Peyer's patch (tissue), 4 donors: ENCODE results near the gene SHISA2.

ENCODE experiments used
- CTCF ChIP-seq, 6 experiments: fragments of 450-650 bp in 4 of 6; fragments of 200-600 bp in 2 of 6; sonication (generic) in 1 of 6; IDR thresholded peaks; one replicate each; pipeline ENCODE4 v1.5.1; 2017 to 2019; ENCODE audit warnings: antibody characterized with exemption in 6 of 6, mild to moderate bottlenecking in 3 of 6, moderate library complexity in 1 of 6
- POLR2A ChIP-seq, 2 donors: fragments of 450-650 bp; IDR thresholded peaks; one replicate each; pipeline ENCODE4 v1.5.1; 2017; ENCODE audit warnings: antibody characterized with exemption in 2 of 2, mild to moderate bottlenecking in 2 of 2, moderate library complexity in 2 of 2

GRCh38 chr13:26019881-26020870 lies 31.6 kb downstream of the SHISA2 start:
- no peak for TF ChIP-seq CTCF (IDR thresholded peaks at IDR 0.05)
- TF ChIP-seq POLR2A (IDR thresholded peaks at IDR 0.05): no peak
